Activated naive CD4-positive, alpha-beta T cell treated with anti-CD3 and anti-CD28 coated beads, Interleukin-2, amount 50 U/mL, for 72 hours (primary cell): ENCODE measurements around the gene COPRS. TPM values are rescaled to one million over a fixed set of nuclear protein-coding genes. Genes with fewer than 3 reads are reported as not detected.

Source experiments
- total RNA-seq, 2 donors: library from RNA; stranded (reverse); gene quantifications; one replicate each; pipeline ENCODE4 v1.2.3, GENCODE V29; 2022

The COPRS gene
- total RNA-seq, 2 donors from 2014 or later: 33.9 to 41.3 TPM

Other genes with a start within 250 kb of the COPRS start
- 100 to 1,000 TPM in 1 of 2 donors, 10 to 100 TPM in 1; 97.6 to 107 TPM for gene UTP6, start 42.5 kb upstream of the COPRS start, total RNA-seq
- 10 to 100 TPM; 49.5 to 65.9 TPM for gene SUZ12, start 77.8 kb upstream of the COPRS start, total RNA-seq
- 10 to 100 TPM; 18.3 to 27.9 TPM for gene LRRC37B, start 148.1 kb upstream of the COPRS start, total RNA-seq